Measurements from ENCODE around the gene GPN2. TPM values are rescaled to one million over a fixed set of nuclear protein-coding genes. Genes with fewer than 3 reads are reported as not detected.
A peak's percentile ranks its signal among the peaks of the same experiment; 100 is the strongest.

GPN2 gene
- total and polyA plus RNA-seq, 2 donors (not counting 1 experiment from before 2014, with no cell fraction given) = 15.2 to 43.5 TPM

DNA sequence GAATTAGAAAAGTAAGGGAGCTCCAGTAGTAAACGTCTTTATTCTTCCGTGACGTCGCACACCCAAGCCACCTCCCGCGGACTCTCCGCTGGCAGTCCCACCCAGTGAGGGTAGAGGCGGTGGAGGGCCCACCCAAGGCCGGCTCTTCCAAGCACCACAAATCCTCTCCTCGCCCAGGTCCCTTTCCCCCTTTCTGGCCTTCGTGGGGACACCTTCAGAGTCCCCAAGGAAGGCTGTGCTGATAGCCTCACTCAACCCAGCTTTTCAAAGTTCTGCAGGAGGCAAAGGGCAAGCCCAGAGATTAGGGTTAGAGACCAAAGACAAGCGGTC lies 349 bp upstream of the GPN2 start:
- Mint-ChIP-seq H3K4me1 (peaks cover 35% of the 10 kb centered on the region), H3K4me3 (peak overlapping the region; percentile 96), H3K27ac (peak overlapping the region; percentile 95), H3K27me3 (no peaks in the 10 kb centered on the region), H3K9me3 (ENCODE audit: insufficient read depth) (no peaks in the 10 kb centered on the region)
- peak overlapping the region; percentile 87 for H3K9ac ChIP-seq (ENCODE audit: low read length)
- peaks cover 15 to 21% of the 10 kb centered on the region in 2 donors for H3K4me1 ChIP-seq (ENCODE audit: control insufficient read depth in 2 of 2, insufficient read depth in 2 of 2, low read length in 2 of 2)
- peaks cover 14 to 52% of the 10 kb centered on the region in 2 experiments for H3K36me3 ChIP-seq (replicated peaks in 1 of 2; ENCODE audit: control extremely low read depth in 1 of 2, control insufficient read depth in 1 of 2, extremely low read depth in 1 of 2, insufficient read depth in 2 of 2, low read length in 1 of 2)
- H2AFZ ChIP-seq (ENCODE audit: insufficient read depth, low read depth, low read length, poor library complexity, severe bottlenecking) = peak overlapping the region; percentile 91
- no peaks in the 10 kb centered on the region for H3K27me3 ChIP-seq (replicated peaks in 1 of 4; ENCODE audit: control extremely low read depth in 1 of 4, control insufficient read depth in 3 of 4, insufficient read depth in 4 of 4, low read length in 3 of 4)
- 3% methylated on average over 10 of the region's 12 CpGs for WGBS (ENCODE audit: insufficient coverage)
- peaks cover 35% of the 10 kb centered on the region for H3K79me2 ChIP-seq (ENCODE audit: control insufficient read depth, insufficient read depth, low read length)
- peak overlapping the region; percentile 61 to 94 for H3K27ac ChIP-seq (ENCODE audit: low read length in 2 of 2)
- peak overlapping the region; percentile 94 for H3K4me2 ChIP-seq (replicated peaks; ENCODE audit: low read depth, low read length, poor library complexity, severe bottlenecking)
- H3K9me3 ChIP-seq (ENCODE audit: control extremely low read depth in 1 of 3, control insufficient read depth in 2 of 3, insufficient read depth in 1 of 3, low read length in 2 of 3) = peaks cover 0 to 3% (median 0%) of the 10 kb centered on the region in 3 donors
- TF ChIP-seq, protein P1, sequence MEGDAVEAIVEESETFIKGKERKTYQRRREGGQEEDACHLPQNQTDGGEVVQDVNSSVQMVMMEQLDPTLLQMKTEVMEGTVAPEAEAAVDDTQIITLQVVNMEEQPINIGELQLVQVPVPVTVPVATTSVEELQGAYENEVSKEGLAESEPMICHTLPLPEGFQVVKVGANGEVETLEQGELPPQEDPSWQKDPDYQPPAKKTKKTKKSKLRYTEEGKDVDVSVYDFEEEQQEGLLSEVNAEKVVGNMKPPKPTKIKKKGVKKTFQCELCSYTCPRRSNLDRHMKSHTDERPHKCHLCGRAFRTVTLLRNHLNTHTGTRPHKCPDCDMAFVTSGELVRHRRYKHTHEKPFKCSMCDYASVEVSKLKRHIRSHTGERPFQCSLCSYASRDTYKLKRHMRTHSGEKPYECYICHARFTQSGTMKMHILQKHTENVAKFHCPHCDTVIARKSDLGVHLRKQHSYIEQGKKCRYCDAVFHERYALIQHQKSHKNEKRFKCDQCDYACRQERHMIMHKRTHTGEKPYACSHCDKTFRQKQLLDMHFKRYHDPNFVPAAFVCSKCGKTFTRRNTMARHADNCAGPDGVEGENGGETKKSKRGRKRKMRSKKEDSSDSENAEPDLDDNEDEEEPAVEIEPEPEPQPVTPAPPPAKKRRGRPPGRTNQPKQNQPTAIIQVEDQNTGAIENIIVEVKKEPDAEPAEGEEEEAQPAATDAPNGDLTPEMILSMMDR (IDR thresholded peaks at IDR 0.05) = no peak
- no peak for TF ChIP-seq EZH2 (IDR thresholded peaks at IDR 0.05; ENCODE audit: borderline replicate concordance, insufficient read depth, low read depth, low read length, poor library complexity, severe bottlenecking)
- H3K4me3 ChIP-seq (ENCODE audit: control extremely low read depth in 1 of 5, extremely low read depth in 1 of 5, insufficient read depth in 1 of 5, low read depth in 2 of 5, low read length in 4 of 5) = peak overlapping the region; percentile 73 to 94 (median 89)
- POLR2A ChIA-PET = interaction anchor here (0.5 to 3.3 kb wide), 7 partner anchors 10 to 291 kb away, joined by 3 to 26 read pairs (median 4); partner anchors contain the start of genes GPATCH3 and SFN
- DNase-seq (no peak), ATAC-seq (ENCODE audit: low read depth) (peak; percentile 38)
- intact Hi-C loops (cut with micrococcal nuclease) = loop anchor here (1.0 kb wide), 3 partner anchors 10 to 31 kb away; partner anchors contain the start of genes GPATCH3 and NUDC
- CTCF ChIA-PET = interaction anchor here (0.7 to 2.8 kb wide), 10 partner anchors 8 to 420 kb away, joined by 3 to 14 read pairs (median 4); partner anchors contain the start of gene GPATCH3
- peaks cover 34% of the 10 kb centered on the region for H4K20me1 ChIP-seq (ENCODE audit: control insufficient read depth, insufficient read depth, low read length, poor library complexity, severe bottlenecking)

DNA sequence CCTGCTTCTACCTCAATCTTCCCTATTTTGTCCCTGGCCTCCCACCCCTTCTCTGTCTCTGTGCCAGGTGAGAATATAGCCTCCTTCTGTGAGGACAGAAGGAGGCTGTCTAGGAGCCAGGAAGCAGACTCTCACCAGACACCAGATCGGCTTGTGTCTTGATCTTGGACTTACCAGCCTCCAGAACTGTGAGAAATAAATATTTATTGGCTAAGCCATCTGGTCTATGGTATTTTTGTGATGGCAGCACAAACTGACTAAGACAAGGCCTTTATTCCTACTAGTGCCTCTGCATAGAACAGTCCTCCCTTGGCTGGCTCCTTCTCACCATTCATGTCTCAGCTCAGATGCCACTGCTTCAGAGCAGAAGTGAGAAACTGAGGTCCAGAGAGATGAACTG lies 1.9 kb downstream of the GPN2 start:
- Mint-ChIP-seq H3K4me1 (peaks cover 33% of the 10 kb centered on the region), H3K4me3 (peak overlapping the region; percentile 96), H3K9me3 (ENCODE audit: insufficient read depth) (no peaks in the 10 kb centered on the region), H3K27ac (peak overlapping the region; percentile 95), H3K27me3 (no peaks in the 10 kb centered on the region)
- H3K27ac ChIP-seq (ENCODE audit: low read length in 2 of 2) = no peak overlapping the region
- H4K20me1 ChIP-seq (ENCODE audit: control insufficient read depth, insufficient read depth, low read length, poor library complexity, severe bottlenecking) = peaks cover 24% of the 10 kb centered on the region
- H3K4me1 ChIP-seq (ENCODE audit: control insufficient read depth in 2 of 2, insufficient read depth in 2 of 2, low read length in 2 of 2) = peaks cover 15 to 21% of the 10 kb centered on the region in 2 donors
- ChIA-PET CTCF (interaction anchor here (1.0 to 2.8 kb wide), 9 partner anchors 11 to 346 kb away, joined by 3 to 14 read pairs (median 6); partner anchors contain the start of gene GPATCH3), POLR2A (interaction anchor here (0.7 to 3.3 kb wide), 2 partner anchors 23 to 210 kb away, joined by 3 to 26 read pairs; no protein-coding TSS in a partner anchor)
- peaks cover 0 to 3% (median 0%) of the 10 kb centered on the region in 3 donors for H3K9me3 ChIP-seq (ENCODE audit: control extremely low read depth in 1 of 3, control insufficient read depth in 2 of 3, insufficient read depth in 1 of 3, low read length in 2 of 3)
- H2AFZ ChIP-seq (ENCODE audit: insufficient read depth, low read depth, low read length, poor library complexity, severe bottlenecking) = no peak overlapping the region
- WGBS (ENCODE audit: insufficient coverage) = no CpG with 5 or more reads among the region's 1 CpG
- no peak overlapping the region for H3K4me3 ChIP-seq (ENCODE audit: control extremely low read depth in 1 of 5, extremely low read depth in 1 of 5, insufficient read depth in 1 of 5, low read depth in 2 of 5, low read length in 4 of 5)
- peaks cover 46% of the 10 kb centered on the region for H3K79me2 ChIP-seq (ENCODE audit: control insufficient read depth, insufficient read depth, low read length)
- TF ChIP-seq EZH2 (IDR thresholded peaks at IDR 0.05; ENCODE audit: borderline replicate concordance, insufficient read depth, low read depth, low read length, poor library complexity, severe bottlenecking) = no peak
- TF ChIP-seq, protein P1 (IDR thresholded peaks at IDR 0.05) = no peak
- intact Hi-C loops (cut with micrococcal nuclease) = no loop called here
- no peak for ATAC-seq (ENCODE audit: low read depth)
- H3K36me3 ChIP-seq (replicated peaks in 1 of 2; ENCODE audit: control extremely low read depth in 1 of 2, control insufficient read depth in 1 of 2, extremely low read depth in 1 of 2, insufficient read depth in 2 of 2, low read length in 1 of 2) = peaks cover 15 to 54% of the 10 kb centered on the region in 2 experiments
- H3K9ac ChIP-seq (ENCODE audit: low read length) = no peak overlapping the region
- no peaks in the 10 kb centered on the region for H3K27me3 ChIP-seq (replicated peaks in 1 of 4; ENCODE audit: control extremely low read depth in 1 of 4, control insufficient read depth in 3 of 4, insufficient read depth in 4 of 4, low read length in 3 of 4)
- no peak for DNase-seq
- no peak overlapping the region for H3K4me2 ChIP-seq (replicated peaks; ENCODE audit: low read depth, low read length, poor library complexity, severe bottlenecking)

All from B cell (primary cell).